ENCODE results near the gene HLTF. TPM values are rescaled to one million over a fixed set of nuclear protein-coding genes. Genes with fewer than 3 reads are reported as not detected.
A peak's percentile ranks its signal among the peaks of the same experiment; 100 is the strongest.

The HLTF gene
- total and polyA plus RNA-seq, 2 of the 13 experiments (the other 11 are each of a cell fraction or from before 2014, with no cell fraction given), result 12.0 to 22.9 TPM

DNA sequence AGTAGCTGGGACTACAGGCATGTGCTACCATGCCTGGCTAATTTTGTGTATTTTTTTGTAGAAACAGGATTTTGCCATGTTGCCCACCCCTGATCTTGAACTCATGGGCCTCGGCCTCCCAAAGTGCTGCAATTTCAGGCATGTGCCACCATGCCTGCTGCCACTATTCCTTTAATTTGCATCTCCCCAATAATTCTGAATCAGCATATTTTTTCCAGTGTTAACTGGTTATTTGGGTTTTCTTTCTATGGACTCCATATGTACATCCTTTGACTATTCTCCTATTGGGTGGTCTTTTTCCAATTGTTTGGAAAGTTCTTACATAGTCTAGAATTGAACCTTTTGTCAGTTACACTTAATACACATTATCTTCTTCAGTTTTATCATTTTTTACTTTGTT lies 28.1 kb downstream of the HLTF start:
- Histone ChIP-seq H2AFZ (ENCODE audit: low read length) (no peak overlapping the region), H3K79me2 (ENCODE audit: insufficient read depth, low read length) (no peaks in the 10 kb centered on the region), H4K20me1 (ENCODE audit: insufficient read depth, low read length) (no peaks in the 10 kb centered on the region), H3K4me3 (replicated peaks in 1 of 3; ENCODE audit: insufficient read depth in 1 of 3, low read depth in 2 of 3, low read length in 3 of 3) (no peak overlapping the region), H3K9me3 (ENCODE audit: low read length) (no peaks in the 10 kb centered on the region), H3K4me1 (ENCODE audit: insufficient read depth, low read length) (no peaks in the 10 kb centered on the region), H3K27ac (ENCODE audit: extremely low read length, insufficient read depth, low read length) (no peak overlapping the region), H3K27me3 (ENCODE audit: control insufficient read depth in 1 of 2, insufficient read depth in 2 of 2, low read length in 2 of 2) (no peaks in the 10 kb centered on the region), H3K36me3 (replicated peaks in 1 of 2; ENCODE audit: control insufficient read depth in 1 of 2, insufficient read depth in 2 of 2, low read length in 2 of 2) (peaks cover 0 to 35% of the 10 kb centered on the region in 2 experiments), H3K4me2 (ENCODE audit: low read depth, low read length) (no peak overlapping the region), H3K9ac (ENCODE audit: insufficient read depth, low read depth, low read length) (no peak overlapping the region)
- no peak for DNase-seq (ENCODE audit: low spot score)
- no TSS peak for BruUV-seq (replicated peaks)
- in situ Hi-C loops (cut with HindIII; ENCODE audit: extremely low pct_ligation_motif_present, low pct_unique_long_range_greater_than_20kb) (no loop called here), intact Hi-C loops (cut with micrococcal nuclease; ENCODE audit: unreplicated experiment) (no loop called here)
- TF ChIP-seq MAFF (IDR thresholded peaks at IDR 0.05; ENCODE audit: low read depth, low read length) (peak; percentile 83), RXRA (CRISPR knock-in tag; IDR thresholded peaks at IDR 0.05) (no peak), MAFK (conservative IDR thresholded peaks at IDR 0.05 in 1 of 2, IDR thresholded peaks at IDR 0.05 in 1 of 2; ENCODE audit: low read length in 2 of 2) (peak; percentile 85 to 89)
- POLR2A ChIA-PET, result no interaction called here
- FAIRE-seq, result no peak
- CTCF ChIA-PET (ENCODE audit: low intra/inter-chr PET ratio, low total read pairs), result no interaction called here
- WGBS (ENCODE audit: low lambda C conversion rate), result 91% methylated on average over 1 of the region's 1 CpG
- no peak for ATAC-seq

DNA sequence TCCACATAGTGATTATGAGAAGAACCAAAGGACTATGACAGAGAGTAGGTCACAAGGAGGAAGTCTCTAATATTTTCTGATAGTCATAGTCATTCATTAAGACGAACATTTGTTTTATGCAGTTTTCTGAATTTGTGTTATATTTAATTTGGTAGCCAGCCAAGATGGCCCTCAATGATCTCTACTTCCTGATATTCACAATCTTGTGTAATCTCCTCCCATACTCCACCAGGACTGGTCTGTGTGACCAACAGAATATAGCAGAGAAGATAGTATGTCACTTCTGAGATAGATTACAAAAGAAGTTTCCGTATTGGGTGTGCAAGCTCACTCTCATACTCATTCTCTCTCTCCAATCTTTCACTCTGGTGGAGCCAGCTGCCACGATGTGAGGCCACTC lies 30.8 kb downstream of the HLTF start:
- no TSS peak for BruUV-seq (replicated peaks)
- Histone ChIP-seq H2AFZ (ENCODE audit: low read length) (no peak overlapping the region), H3K4me3 (replicated peaks in 1 of 3; ENCODE audit: insufficient read depth in 1 of 3, low read depth in 2 of 3, low read length in 3 of 3) (no peak overlapping the region), H3K27ac (ENCODE audit: extremely low read length, insufficient read depth, low read length) (no peak overlapping the region), H3K9me3 (ENCODE audit: low read length) (no peaks in the 10 kb centered on the region), H4K20me1 (ENCODE audit: insufficient read depth, low read length) (no peaks in the 10 kb centered on the region), H3K36me3 (replicated peaks in 1 of 2; ENCODE audit: control insufficient read depth in 1 of 2, insufficient read depth in 2 of 2, low read length in 2 of 2) (peaks cover 0 to 34% of the 10 kb centered on the region in 2 experiments), H3K4me1 (ENCODE audit: insufficient read depth, low read length) (no peaks in the 10 kb centered on the region), H3K4me2 (ENCODE audit: low read depth, low read length) (no peak overlapping the region), H3K79me2 (ENCODE audit: insufficient read depth, low read length) (no peaks in the 10 kb centered on the region), H3K9ac (ENCODE audit: insufficient read depth, low read depth, low read length) (no peak overlapping the region), H3K27me3 (ENCODE audit: control insufficient read depth in 1 of 2, insufficient read depth in 2 of 2, low read length in 2 of 2) (no peaks in the 10 kb centered on the region)
- DNase-seq (ENCODE audit: low spot score), result no peak
- in situ Hi-C loops (cut with HindIII; ENCODE audit: extremely low pct_ligation_motif_present, low pct_unique_long_range_greater_than_20kb), result no loop called here
- TF ChIP-seq, protein P1, sequence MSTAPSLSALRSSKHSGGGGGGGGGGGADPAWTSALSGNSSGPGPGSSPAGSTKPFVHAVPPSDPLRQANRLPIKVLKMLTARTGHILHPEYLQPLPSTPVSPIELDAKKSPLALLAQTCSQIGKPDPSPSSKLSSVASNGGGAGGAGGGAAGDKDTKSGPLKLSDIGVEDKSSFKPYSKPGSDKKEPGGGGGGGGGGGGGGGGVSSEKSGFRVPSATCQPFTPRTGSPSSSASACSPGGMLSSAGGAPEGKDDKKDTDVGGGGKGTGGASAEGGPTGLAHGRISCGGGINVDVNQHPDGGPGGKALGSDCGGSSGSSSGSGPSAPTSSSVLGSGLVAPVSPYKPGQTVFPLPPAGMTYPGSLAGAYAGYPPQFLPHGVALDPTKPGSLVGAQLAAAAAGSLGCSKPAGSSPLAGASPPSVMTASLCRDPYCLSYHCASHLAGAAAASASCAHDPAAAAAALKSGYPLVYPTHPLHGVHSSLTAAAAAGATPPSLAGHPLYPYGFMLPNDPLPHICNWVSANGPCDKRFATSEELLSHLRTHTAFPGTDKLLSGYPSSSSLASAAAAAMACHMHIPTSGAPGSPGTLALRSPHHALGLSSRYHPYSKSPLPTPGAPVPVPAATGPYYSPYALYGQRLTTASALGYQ (CRISPR knock-in tag; IDR thresholded peaks at IDR 0.05), result no peak
- TF ChIP-seq, protein P2, sequence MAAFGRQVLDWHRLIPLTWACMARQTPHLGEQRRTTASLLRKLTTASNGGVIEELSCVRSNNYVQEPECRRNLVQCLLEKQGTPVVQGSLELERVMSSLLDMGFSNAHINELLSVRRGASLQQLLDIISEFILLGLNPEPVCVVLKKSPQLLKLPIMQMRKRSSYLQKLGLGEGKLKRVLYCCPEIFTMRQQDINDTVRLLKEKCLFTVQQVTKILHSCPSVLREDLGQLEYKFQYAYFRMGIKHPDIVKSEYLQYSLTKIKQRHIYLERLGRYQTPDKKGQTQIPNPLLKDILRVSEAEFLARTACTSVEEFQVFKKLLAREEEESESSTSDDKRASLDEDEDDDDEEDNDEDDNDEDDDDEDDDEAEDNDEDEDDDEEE (CRISPR knock-in tag; IDR thresholded peaks at IDR 0.05), result no peak
- intact Hi-C loops (cut with micrococcal nuclease; ENCODE audit: unreplicated experiment), result no loop called here
- CTCF ChIA-PET (ENCODE audit: low intra/inter-chr PET ratio, low total read pairs), result no interaction called here
- no peak for FAIRE-seq
- POLR2A ChIA-PET, result no interaction called here
- no peak for ATAC-seq
- 92% methylated on average over 3 of the region's 3 CpGs for WGBS (ENCODE audit: low lambda C conversion rate)
